Smooth muscle cell (in vitro differentiated cells): ENCODE results near the gene KCNIP3. TPM values are rescaled to one million over a fixed set of nuclear protein-coding genes. Genes with fewer than 3 reads are reported as not detected.
A peak's percentile ranks its signal among the peaks of the same experiment; 100 is the strongest.

Source experiments
- DNase-seq: peaks from one replicate; lab custom pipeline; 2025; ENCODE audit not compliant: unreplicated experiment; lab: John Stamatoyannopoulos, UW
- H2AFZ ChIP-seq: fragments of 200-600 bp; sonication (generic); 2 replicates; pipeline ENCODE4 v1.6.0; 2016; ENCODE audit warnings: antibody characterized with exemption, low read depth, mild to moderate bottlenecking
- H3F3A ChIP-seq: fragments of 200-600 bp; sonication (generic); 2 replicates; pipeline ENCODE4 v1.6.0; 2017; ENCODE audit warnings: antibody characterized with exemption, low read depth
- H3K27ac ChIP-seq: fragments of 200-600 bp; sonication (generic); 2 replicates; pipeline ENCODE4 v1.5.1; 2016; ENCODE audit warnings: low read depth, mild to moderate bottlenecking
- H3K27me3 ChIP-seq: fragments of 200-600 bp; sonication (generic); 2 replicates; pipeline ENCODE4 v1.6.1; 2016; ENCODE audit warnings: low read depth, mild to moderate bottlenecking
- H3K36me3 ChIP-seq: fragments of 200-600 bp; sonication (generic); 2 replicates; pipeline ENCODE4 v1.5.1; 2016; ENCODE audit warnings: low read depth
- H3K4me1 ChIP-seq: fragments of 200-600 bp; sonication (generic); 2 replicates; pipeline ENCODE4 v1.5.1; 2016; ENCODE audit warnings: low read depth
- H3K4me2 ChIP-seq: fragments of 200-600 bp; sonication (generic); 2 replicates; pipeline ENCODE4 v1.6.0; 2016; ENCODE audit warnings: mild to moderate bottlenecking
- H3K4me3 ChIP-seq: fragments of 200-600 bp; sonication (generic); 2 replicates; pipeline ENCODE4 v1.5.1; 2016; ENCODE audit warnings: mild to moderate bottlenecking
- H3K79me2 ChIP-seq: fragments of 200-600 bp; sonication (generic); 2 replicates; pipeline ENCODE4 v1.6.0; 2016; ENCODE audit warnings: low read depth, mild to moderate bottlenecking
- H3K9ac ChIP-seq: fragments of 200-600 bp; sonication (generic); 2 replicates; pipeline ENCODE4 v1.6.0; 2016; ENCODE audit warnings: low read depth
- H3K9me3 ChIP-seq: fragments of 200-600 bp; sonication (generic); replicated peaks from 2 replicates; pipeline ENCODE4 v1.5.1; 2016; ENCODE audit warnings: low read depth
- H4K20me1 ChIP-seq: fragments of 200-600 bp; sonication (generic); 2 replicates; pipeline ENCODE4 v1.6.0; 2016; ENCODE audit warnings: low read depth
- WGBS: methylation state at CpG from one replicate; pipeline ENCODE4 v1.1.7; 2016; ENCODE audit warnings: low lambda C conversion rate; 5-methylcytosine and 5-hydroxymethylcytosine counted together
- polyA plus RNA-seq: library from polyadenylated mRNA; unstranded; fragments of >200 nt; fragmentation: Nextera tagmentation; extraction: Ambion mirVana; gene quantifications from 2 replicates; pipeline ENCODE4 v1.2.1, GENCODE V29; 2016
- total RNA-seq: library from RNA; depleted of rRNA; stranded (reverse); fragments of >200 nt; gene quantifications from 2 replicates; pipeline ENCODE4 v1.2.3, GENCODE V29; 2014
- TF ChIP-seq, protein P1 (sequence below): fragments of 200-600 bp; sonication (generic); IDR thresholded peaks from 2 replicates; pipeline ENCODE4 v1.5.1; 2017; ENCODE audit warnings: borderline replicate concordance, mild to moderate bottlenecking, antibody characterized with exemption; ENCODE audit not compliant: insufficient read depth, poor library complexity, severe bottlenecking

Gene KCNIP3
- total and polyA plus RNA-seq, 2 experiments from 2014 or later: 1.1 to 7.6 TPM

DNA sequence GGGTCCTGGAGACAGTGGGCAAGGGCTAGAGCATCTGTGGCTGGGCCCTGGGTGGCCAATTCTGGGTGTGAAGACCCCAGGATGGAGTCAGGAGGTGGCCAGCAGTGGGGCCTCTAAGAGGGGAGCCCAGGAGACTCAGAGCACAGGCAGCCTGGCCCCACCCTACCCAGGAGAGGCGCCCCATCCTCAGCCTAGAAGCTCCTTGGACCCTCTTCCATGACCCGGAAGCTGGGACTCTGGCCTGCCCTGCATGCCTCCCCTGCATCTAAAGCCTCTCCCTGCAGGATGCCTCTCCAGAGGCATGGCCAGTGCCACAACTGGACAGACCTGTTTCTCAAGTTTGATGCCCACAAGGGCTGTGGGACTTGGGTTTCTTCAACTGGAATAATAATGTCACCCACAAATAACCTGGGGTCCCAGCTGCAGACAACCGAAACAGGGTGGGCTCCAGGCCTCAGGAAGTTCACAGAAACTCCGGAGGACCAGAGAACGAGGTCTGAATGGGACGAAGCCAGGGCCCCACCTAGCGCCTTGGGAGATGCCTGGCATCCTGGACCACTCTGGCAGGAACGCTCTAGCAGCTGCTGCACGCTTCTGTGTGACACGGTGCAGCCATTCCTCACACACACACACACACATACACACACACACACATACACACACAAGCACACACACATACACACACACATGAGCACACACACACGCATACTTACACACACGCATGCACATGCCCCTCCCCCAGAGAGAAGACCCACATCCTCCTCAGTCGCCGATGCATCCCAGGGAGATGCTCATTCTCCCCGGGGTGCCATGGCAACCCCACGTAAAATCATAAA lies 16.4 kb downstream of the KCNIP3 start:
- no peak for DNase-seq
- Histone ChIP-seq H3K4me2 (no peak overlapping the region), H3K9me3 (no peaks in the 10 kb centered on the region), H3K27me3 (no peaks in the 10 kb centered on the region), H3K36me3 (no peaks in the 10 kb centered on the region), H3K4me1 (no peaks in the 10 kb centered on the region), H4K20me1 (no peaks in the 10 kb centered on the region), H3K9ac (no peak overlapping the region), H2AFZ (no peak overlapping the region), H3K27ac (no peak overlapping the region), H3F3A (no peaks in the 10 kb centered on the region), H3K4me3 (no peak overlapping the region), H3K79me2 (no peaks in the 10 kb centered on the region)
- TF ChIP-seq, protein P1, sequence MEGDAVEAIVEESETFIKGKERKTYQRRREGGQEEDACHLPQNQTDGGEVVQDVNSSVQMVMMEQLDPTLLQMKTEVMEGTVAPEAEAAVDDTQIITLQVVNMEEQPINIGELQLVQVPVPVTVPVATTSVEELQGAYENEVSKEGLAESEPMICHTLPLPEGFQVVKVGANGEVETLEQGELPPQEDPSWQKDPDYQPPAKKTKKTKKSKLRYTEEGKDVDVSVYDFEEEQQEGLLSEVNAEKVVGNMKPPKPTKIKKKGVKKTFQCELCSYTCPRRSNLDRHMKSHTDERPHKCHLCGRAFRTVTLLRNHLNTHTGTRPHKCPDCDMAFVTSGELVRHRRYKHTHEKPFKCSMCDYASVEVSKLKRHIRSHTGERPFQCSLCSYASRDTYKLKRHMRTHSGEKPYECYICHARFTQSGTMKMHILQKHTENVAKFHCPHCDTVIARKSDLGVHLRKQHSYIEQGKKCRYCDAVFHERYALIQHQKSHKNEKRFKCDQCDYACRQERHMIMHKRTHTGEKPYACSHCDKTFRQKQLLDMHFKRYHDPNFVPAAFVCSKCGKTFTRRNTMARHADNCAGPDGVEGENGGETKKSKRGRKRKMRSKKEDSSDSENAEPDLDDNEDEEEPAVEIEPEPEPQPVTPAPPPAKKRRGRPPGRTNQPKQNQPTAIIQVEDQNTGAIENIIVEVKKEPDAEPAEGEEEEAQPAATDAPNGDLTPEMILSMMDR: no peak
- 91% methylated on average over 15 of the region's 16 CpGs for WGBS

DNA sequence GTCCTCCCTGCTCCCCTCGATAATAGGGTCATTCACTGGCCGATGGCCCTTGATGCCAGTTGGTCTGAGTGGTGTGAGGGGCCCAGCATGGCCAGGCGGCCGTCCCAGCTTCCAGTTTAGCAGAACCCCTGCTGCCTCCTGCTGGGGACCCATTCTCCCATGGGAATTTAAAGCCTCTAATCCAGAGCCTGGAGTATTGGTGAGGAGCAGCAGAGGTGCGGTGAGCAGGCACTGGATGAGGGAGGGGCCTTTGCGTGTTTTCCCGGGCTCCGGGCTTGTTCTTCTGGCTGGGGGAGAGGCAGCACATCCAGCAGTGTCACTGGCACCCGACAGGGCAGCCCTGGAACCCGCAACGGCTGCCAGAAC lies 17.4 kb downstream of the KCNIP3 start:
- Histone ChIP-seq H3F3A (no peaks in the 10 kb centered on the region), H3K27me3 (no peaks in the 10 kb centered on the region), H3K36me3 (no peaks in the 10 kb centered on the region), H3K4me3 (no peak overlapping the region), H4K20me1 (no peaks in the 10 kb centered on the region), H3K4me2 (no peak overlapping the region), H3K27ac (no peak overlapping the region), H3K79me2 (no peaks in the 10 kb centered on the region), H3K9me3 (no peaks in the 10 kb centered on the region), H2AFZ (no peak overlapping the region), H3K4me1 (no peaks in the 10 kb centered on the region), H3K9ac (no peak overlapping the region)
- no peak for DNase-seq
- 82% methylated on average over 11 of the region's 11 CpGs for WGBS
- TF ChIP-seq, protein P1: no peak

DNA sequence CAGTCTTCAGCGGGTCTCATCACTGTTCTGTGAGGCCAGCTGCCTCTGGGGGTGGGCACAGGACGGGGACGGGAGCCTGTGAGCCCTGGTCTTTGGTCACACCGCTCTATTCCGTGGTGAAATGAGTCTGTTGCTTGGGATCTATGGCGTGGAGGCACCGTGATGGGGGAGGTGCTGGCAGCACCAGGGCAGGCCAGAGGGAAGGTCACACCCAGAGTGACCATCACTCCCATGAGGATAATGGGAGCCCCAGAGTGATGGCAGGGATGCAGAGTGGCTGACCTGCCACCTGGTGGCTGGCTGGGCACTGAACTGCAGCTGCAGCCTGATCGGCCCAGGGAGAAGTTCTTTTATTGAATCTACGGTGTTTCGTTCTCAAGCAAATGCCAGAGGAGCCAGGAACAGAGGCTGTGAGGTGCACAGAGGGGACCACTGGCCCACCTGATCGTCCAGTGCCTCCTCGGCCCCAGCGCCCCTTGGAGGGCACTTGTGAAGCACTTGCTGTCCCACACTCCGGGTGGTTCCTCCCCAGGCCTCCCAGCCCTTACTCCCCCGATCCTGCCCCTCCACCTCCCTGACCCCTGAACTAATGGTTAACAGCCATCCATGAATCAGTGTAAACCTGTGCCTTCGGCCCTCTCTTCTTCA lies 17.9 kb downstream of the KCNIP3 start:
- no peaks in the 10 kb centered on the region for H3F3A ChIP-seq
- H3K79me2 ChIP-seq: no peaks in the 10 kb centered on the region
- H3K4me2 ChIP-seq: no peak overlapping the region
- H3K9me3 ChIP-seq: no peaks in the 10 kb centered on the region
- 69% methylated on average over 16 of the region's 16 CpGs for WGBS
- H3K9ac ChIP-seq: no peak overlapping the region
- TF ChIP-seq, protein P1: peak; percentile 49
- H3K27ac ChIP-seq: no peak overlapping the region
- no peaks in the 10 kb centered on the region for H4K20me1 ChIP-seq
- H3K36me3 ChIP-seq: no peaks in the 10 kb centered on the region
- H3K4me1 ChIP-seq: no peaks in the 10 kb centered on the region
- no peak overlapping the region for H3K4me3 ChIP-seq
- H3K27me3 ChIP-seq: no peaks in the 10 kb centered on the region
- no peak overlapping the region for H2AFZ ChIP-seq
- DNase-seq: no peak
